BLaER1 treated with 17β-estradiol and CSF1 and Interleukin-3, amounts not matched to agents 10 nM and 100 nM (cell line): ENCODE measurements around the gene SS18L1.

Experiments used
- H3K27ac ChIP-seq, 11 experiments: shearing (Covaris generic); formaldehyde crosslinking; 2 replicates each; pipeline ENCODE4 v1.8.1; 2022
- H3K27me3 ChIP-seq, 11 experiments: shearing (Covaris generic); formaldehyde crosslinking; 2 replicates each; pipeline ENCODE4 v1.8.1; 2022
- H3K36me3 ChIP-seq, 11 experiments: shearing (Covaris generic); formaldehyde crosslinking; 2 replicates each; pipeline ENCODE4 v1.8.1; 2022
- H3K4me1 ChIP-seq, 10 experiments: shearing (Covaris generic); formaldehyde crosslinking; 2 replicates each; pipeline ENCODE4 v1.8.1; 2022
- H3K4me2 ChIP-seq, 11 experiments: shearing (Covaris generic); formaldehyde crosslinking; 2 replicates each; pipeline ENCODE4 v1.8.1; 2022
- H3K4me3 ChIP-seq, 10 experiments: shearing (Covaris generic); formaldehyde crosslinking; 2 replicates each; pipeline ENCODE4 v1.8.1; 2022
- H3K9ac ChIP-seq, 11 experiments: shearing (Covaris generic); formaldehyde crosslinking; 2 replicates each; pipeline ENCODE4 v1.8.1; 2022
- H3K9me3 ChIP-seq, 11 experiments: shearing (Covaris generic); formaldehyde crosslinking; replicated peaks in 1 of 11; 2 replicates each; pipeline ENCODE4 v1.8.1; 2022
- H4K20me1 ChIP-seq, 11 experiments: shearing (Covaris generic); formaldehyde crosslinking; 2 replicates each; pipeline ENCODE4 v1.8.1; 2022
- Cebpa-rat ChIP-seq, 11 experiments: shearing (Covaris generic); IDR thresholded peaks; 2 replicates each; pipeline ENCODE4 v1.8.1; 2022

The SS18L1 gene

GRCh38 chr20:62137478-62138203 lies 5.9 kb upstream of the SS18L1 start:
- peaks cover 54 to 75% (median 66%) of the 10 kb centered on the region in 10 experiments for H3K4me1 ChIP-seq
- H3K4me2 ChIP-seq: no peak overlapping the region
- no peaks in the 10 kb centered on the region for H3K9me3 ChIP-seq
- no peak overlapping the region for H3K27ac ChIP-seq
- peaks cover 60 to 83% (median 77%) of the 10 kb centered on the region in 11 experiments for H3K36me3 ChIP-seq
- TF ChIP-seq Cebpa-rat (IDR thresholded peaks at IDR 0.05): no peak
- H3K4me3 ChIP-seq: no peak overlapping the region
- no peaks in the 10 kb centered on the region for H3K27me3 ChIP-seq
- peak overlapping the region in 7 of 11 experiments; percentile 1 to 40 (median 12); a peak in 4 of 22 replicates for H3K9ac ChIP-seq
- peaks cover 78 to 100% (median 98%) of the 10 kb centered on the region in 11 experiments for H4K20me1 ChIP-seq

- H3K27me3 ChIP-seq: no peaks in the 10 kb centered on the region
- no peak for TF ChIP-seq Cebpa-rat (IDR thresholded peaks at IDR 0.05)
- no peak overlapping the region for H3K4me3 ChIP-seq
- peaks cover 49 to 70% (median 61%) of the 10 kb centered on the region in 10 experiments for H3K4me1 ChIP-seq
- H3K4me2 ChIP-seq: no peak overlapping the region
- H3K9ac ChIP-seq: peak overlapping the region in 1 of 11 experiments; percentile 12; a peak in 1 of 22 replicates
- no peaks in the 10 kb centered on the region for H3K9me3 ChIP-seq
- H4K20me1 ChIP-seq: peaks cover 78 to 99% (median 95%) of the 10 kb centered on the region in 11 experiments
- peaks cover 60 to 79% (median 74%) of the 10 kb centered on the region in 11 experiments for H3K36me3 ChIP-seq
- no peak overlapping the region for H3K27ac ChIP-seq
Measured at GRCh38 chr20:62138204-62138543, 5.4 kb upstream of the SS18L1 start.

- TF ChIP-seq Cebpa-rat (IDR thresholded peaks at IDR 0.05): no peak
- Histone ChIP-seq H4K20me1 (peaks cover 78 to 94% (median 88%) of the 10 kb centered on the region in 11 experiments), H3K4me2 (no peak overlapping the region), H3K27me3 (no peaks in the 10 kb centered on the region), H3K9ac (peak overlapping the region in 1 of 11 experiments; percentile 17; a peak in 1 of 22 replicates), H3K9me3 (no peaks in the 10 kb centered on the region), H3K27ac (no peak overlapping the region), H3K4me1 (peaks cover 42 to 62% (median 54%) of the 10 kb centered on the region in 10 experiments), H3K4me3 (no peak overlapping the region), H3K36me3 (peaks cover 60 to 74% (median 70%) of the 10 kb centered on the region in 11 experiments)
Measured at GRCh38 chr20:62138912-62139311, 4.7 kb upstream of the SS18L1 start.

- Histone ChIP-seq H3K27me3 (no peaks in the 10 kb centered on the region), H3K9ac (peak overlapping the region in 5 of 11 experiments; percentile 8 to 100 (median 17); a peak in 4 of 22 replicates), H3K36me3 (peaks cover 60 to 73% (median 68%) of the 10 kb centered on the region in 11 experiments), H3K27ac (no peak overlapping the region), H3K4me3 (no peak overlapping the region), H3K4me1 (peaks cover 37 to 57% (median 48%) of the 10 kb centered on the region in 10 experiments), H3K4me2 (no peak overlapping the region), H4K20me1 (peaks cover 79 to 95% (median 92%) of the 10 kb centered on the region in 11 experiments), H3K9me3 (no peaks in the 10 kb centered on the region)
- no peak for TF ChIP-seq Cebpa-rat (IDR thresholded peaks at IDR 0.05)
Measured at GRCh38 chr20:62139636-62140035, 3.9 kb upstream of the SS18L1 start.

GRCh38 chr20:62141043-62141396 lies 2.5 kb upstream of the SS18L1 start:
- Histone ChIP-seq H3K4me1 (peaks cover 39 to 57% (median 51%) of the 10 kb centered on the region in 10 experiments), H4K20me1 (peaks cover 79 to 95% (median 92%) of the 10 kb centered on the region in 11 experiments), H3K36me3 (peaks cover 49 to 70% (median 64%) of the 10 kb centered on the region in 11 experiments), H3K27me3 (no peaks in the 10 kb centered on the region), H3K4me3 (peak overlapping the region; percentile 89 to 100 (median 99); a peak in 18 of 20 replicates), H3K27ac (peak overlapping the region in 8 of 11 experiments; percentile 7 to 99 (median 98); a peak in 9 of 22 replicates), H3K9ac (peak overlapping the region; percentile 95 to 100 (median 99); a peak in 21 of 22 replicates), H3K9me3 (no peaks in the 10 kb centered on the region), H3K4me2 (peak overlapping the region; percentile 87 to 98 (median 97))
- no peak for TF ChIP-seq Cebpa-rat (IDR thresholded peaks at IDR 0.05)

GRCh38 chr20:62141397-62142251 lies 1.9 kb upstream of the SS18L1 start:
- peaks cover 46 to 66% (median 59%) of the 10 kb centered on the region in 11 experiments for H3K36me3 ChIP-seq
- H3K27me3 ChIP-seq: no peaks in the 10 kb centered on the region
- TF ChIP-seq Cebpa-rat (IDR thresholded peaks at IDR 0.05): no peak
- peaks cover 79 to 95% (median 92%) of the 10 kb centered on the region in 11 experiments for H4K20me1 ChIP-seq
- H3K4me3 ChIP-seq: peak overlapping the region; percentile 89 to 100 (median 99)
- peak overlapping the region; percentile 96 to 99 (median 99) for H3K27ac ChIP-seq
- peak overlapping the region; percentile 95 to 100 (median 99) for H3K9ac ChIP-seq
- H3K9me3 ChIP-seq: no peaks in the 10 kb centered on the region
- peak overlapping the region; percentile 87 to 98 (median 97) for H3K4me2 ChIP-seq
- H3K4me1 ChIP-seq: peaks cover 39 to 55% (median 51%) of the 10 kb centered on the region in 10 experiments

- H3K36me3 ChIP-seq: peaks cover 38 to 58% (median 52%) of the 10 kb centered on the region in 11 experiments
- H3K4me2 ChIP-seq: peak overlapping the region; percentile 87 to 98 (median 97)
- peaks cover 38 to 54% (median 45%) of the 10 kb centered on the region in 10 experiments for H3K4me1 ChIP-seq
- no peak for TF ChIP-seq Cebpa-rat (IDR thresholded peaks at IDR 0.05)
- H3K27me3 ChIP-seq: no peaks in the 10 kb centered on the region
- peak overlapping the region; percentile 95 to 100 (median 99) for H3K9ac ChIP-seq
- peak overlapping the region; percentile 89 to 100 (median 99) for H3K4me3 ChIP-seq
- peaks cover 79 to 95% (median 92%) of the 10 kb centered on the region in 11 experiments for H4K20me1 ChIP-seq
- peak overlapping the region; percentile 96 to 99 (median 99) for H3K27ac ChIP-seq
- no peaks in the 10 kb centered on the region for H3K9me3 ChIP-seq
Measured at GRCh38 chr20:62142252-62143080, 1.1 kb upstream of the SS18L1 start.
